K562 (cell line): Measurements from ENCODE around the gene CSKMT. TPM values are rescaled to one million over a fixed set of nuclear protein-coding genes. Genes with fewer than 3 reads are reported as not detected.
A peak's percentile ranks its signal among the peaks of the same experiment; 100 is the strongest.

Experiments used
- ATAC-seq: fragments of 200-7000 bp; cut with Tn5 transposase; 3 replicates; pipeline ENCODE4 v1.9.1; 2020; ENCODE audit warnings: moderate library complexity
- BruUV-seq: library from RNA; stranded (reverse); fragments of 400-500 nt; replicated peaks from 2 replicates; lab custom pipeline; 2021; lab: Mats Ljungman, UMichigan
- CTCF ChIA-PET: fragments of 300-600 bp; formaldehyde crosslinking; extraction: SDS; loops from one replicate; lab custom pipeline; 2021; ENCODE audit warnings: low intra/inter-chr PET ratio; lab: Yijun Ruan, JAX
- POLR2A ChIA-PET: fragments of 300-600, 350-650 bp; sonication (Branson Sonifier 250); formaldehyde crosslinking; extraction: SDS; loops from one replicate; lab custom pipeline; 2021; ENCODE audit warnings: antibody characterized with exemption, inconsistent platforms; lab: Yijun Ruan, JAX
- DNase-seq, 4 experiments: peaks; one replicate each; pipeline versions ENCODE4 v3.0.0 to v3.0.0-alpha.2; 2011 to 2018; ENCODE audit warnings: low spot score in 3 of 4, mixed read lengths in 3 of 4; ENCODE audit errors: extremely low read depth in 1 of 4
- FAIRE-seq: peaks from 2 replicates; lab custom pipeline; 2011; peaks lifted over from hg19 to GRCh38; lab: Jason Lieb, UNC
- H2AFZ ChIP-seq: 2 replicates; pipeline ENCODE4 v1.6.0; 2011; ENCODE audit warnings: low read depth, low read length, control low read depth, inconsistent platforms
- H3K27ac ChIP-seq: fragments of 200-600 bp; 3 replicates; pipeline ENCODE4 v1.8.0; 2011; ENCODE audit warnings: low read depth, mild to moderate bottlenecking, control low read depth, inconsistent platforms, low read length, moderate library complexity, mixed read lengths; ENCODE audit errors: extremely low read depth
- H3K27me3 ChIP-seq, 2 experiments: fragments of 300-600 bp in 1 of 2; 2 replicates in 1 of 2; 3 replicates in 1 of 2; pipeline versions ENCODE4 v1.6.0 to v1.8.0; 2011; ENCODE audit warnings: inconsistent platforms in 2 of 2, low read length in 2 of 2, mild to moderate bottlenecking in 1 of 2, mixed read lengths in 1 of 2, moderate library complexity in 1 of 2; ENCODE audit not compliant: control insufficient read depth in 2 of 2, insufficient read depth in 2 of 2
- H3K36me3 ChIP-seq: fragments of 300-600 bp; 3 replicates; pipeline ENCODE4 v1.8.0; 2011; ENCODE audit warnings: mild to moderate bottlenecking, low read length, inconsistent platforms; ENCODE audit not compliant: control insufficient read depth, insufficient read depth
- H3K4me1 ChIP-seq, 2 experiments: fragments of 200-600 bp in 1 of 2; replicated peaks in 1 of 2; 2 replicates in 1 of 2; 3 replicates in 1 of 2; pipeline versions ENCODE4 v1.5.1 to v1.8.0; 2011; ENCODE audit warnings: inconsistent platforms in 2 of 2, low read length in 2 of 2, mild to moderate bottlenecking in 1 of 2, mixed read lengths in 1 of 2, moderate library complexity in 1 of 2; ENCODE audit not compliant: control insufficient read depth in 2 of 2, insufficient read depth in 2 of 2
- H3K4me2 ChIP-seq: 2 replicates; pipeline ENCODE4 v1.6.1; 2011; ENCODE audit warnings: low read length, control low read depth, inconsistent platforms, mixed read lengths; ENCODE audit not compliant: insufficient read depth
- H3K4me3 ChIP-seq: fragments of 200-600 bp; sonication (generic), shearing (Covaris generic); 2 replicates; pipeline ENCODE4 v1.5.1; 2016; ENCODE audit warnings: control low read depth, inconsistent platforms
- H3K79me2 ChIP-seq: fragments of 200-600 bp; 3 replicates; pipeline ENCODE4 v1.8.0; 2011; ENCODE audit warnings: low read length, inconsistent platforms; ENCODE audit not compliant: control insufficient read depth, insufficient read depth
- H3K9ac ChIP-seq, 2 experiments: 2 replicates each; pipeline versions ENCODE4 v1.6.0 to v1.6.1; 2011; ENCODE audit warnings: low read depth in 2 of 2, low read length in 2 of 2, control low read depth in 1 of 2, inconsistent platforms in 1 of 2, mild to moderate bottlenecking in 1 of 2, mixed read lengths in 1 of 2; ENCODE audit not compliant: insufficient read depth in 1 of 2
- H3K9me1 ChIP-seq: one replicate; pipeline ENCODE4 v1.6.0; 2011; ENCODE audit warnings: inconsistent platforms, mild to moderate bottlenecking, low read length, moderate library complexity; ENCODE audit not compliant: control insufficient read depth, insufficient read depth
- H3K9me3 ChIP-seq: replicated peaks from 2 replicates; pipeline ENCODE4 v1.5.1; 2011; ENCODE audit warnings: low read depth, low read length, inconsistent platforms; ENCODE audit not compliant: control insufficient read depth, insufficient read depth
- H4K20me1 ChIP-seq: replicated peaks from 2 replicates; pipeline ENCODE4 v1.6.1; 2011; ENCODE audit warnings: low read length, inconsistent platforms, mixed read lengths; ENCODE audit not compliant: control insufficient read depth, insufficient read depth
- ATF1 ChIP-seq, 2 experiments: fragments of 450-650 bp in 1 of 2; IDR thresholded peaks; 2 replicates each; pipeline ENCODE4 v1.6.1; 2016; ENCODE audit warnings: missing compliant biosample characterization in 1 of 2, missing genetic modification characterization in 1 of 2
- ETV1 ChIP-seq: fragments of 450-650 bp; conservative IDR thresholded peaks from 2 replicates; pipeline ENCODE4 v1.6.1; 2016; ENCODE audit warnings: missing genetic modification characterization, control low read depth, low read depth, missing compliant biosample characterization
- ZNF324 ChIP-seq: fragments of 250-450 bp; sonication (Bioruptor Pico); IDR thresholded peaks from 2 replicates; pipeline ENCODE4 v1.4.0; 2020; ENCODE audit warnings: mild to moderate bottlenecking
- ZNF431 ChIP-seq: sonication (generic); formaldehyde crosslinking; IDR thresholded peaks from 2 replicates; pipeline ENCODE4 v1.8.0; 2022; ENCODE audit warnings: mild to moderate bottlenecking, missing genetic modification reagents
- WGBS: fragments of 100-300 bp; shearing (Covaris generic); methylation state at CpG from one replicate; pipeline ENCODE4 v1.1.6; 2016; ENCODE audit warnings: low coverage, mixed read lengths; ENCODE audit not compliant: insufficient coverage; ENCODE audit errors: missing lambda C conversion rate; 5-methylcytosine and 5-hydroxymethylcytosine counted together
- in situ Hi-C: fragments of 300-500 bp; cut with MboI; formaldehyde crosslinking; loops from 4 replicates; pipeline ENCODE4 v1.15.0; 2018; ENCODE audit warnings: inconsistent platforms, mixed read lengths
- intact Hi-C: fragments of 100-400 bp; cut with micrococcal nuclease; formaldehyde crosslinking; loops from 2 replicates; pipeline ENCODE4 v1.14.2; 2022
- polyA plus RNA-seq, 8 experiments: library from polyadenylated mRNA; depleted of rRNA in 4 of 8; stranded (reverse) in 5 of 8; unstranded in 3 of 8; fragments of >200 nt; fragmentation: Nextera tagmentation in 2 of 8; fragmentation: Illumina TruSeq in 1 of 8; extraction: Ambion mirVana in 2 of 8; extraction: Trizol in 1 of 8; gene quantifications; 2 replicates each; pipeline versions ENCODE4 v1.2.1 to v1.2.3, GENCODE V29; 2011 to 2014; ENCODE audit warnings: inconsistent platforms in 1 of 8, missing spikeins in 1 of 8
- total RNA-seq, 7 experiments: library from RNA; depleted of rRNA in 6 of 7; stranded (reverse); fragments of >200 nt in 6 of 7; fragmentation: Illumina TruSeq in 2 of 7; extraction: Trizol in 2 of 7; gene quantifications; 2 replicates each; pipeline versions ENCODE4 v1.2.1 to v1.2.3, GENCODE V29; 2011 to 2021; ENCODE audit warnings: low replicate concordance in 1 of 7
- TF ChIP-seq, protein P1 (sequence below): fragments of 250-450 bp; sonication (Bioruptor Pico); IDR thresholded peaks from 2 replicates; pipeline ENCODE4 v1.9.0; 2021; ENCODE audit warnings: mild to moderate bottlenecking, inconsistent platforms
- TF ChIP-seq, protein P2 (sequence below): fragments of 250-450 bp; sonication (Bioruptor Pico); IDR thresholded peaks from 2 replicates; pipeline ENCODE4 v1.5.0; 2020; ENCODE audit warnings: mild to moderate bottlenecking
- TF ChIP-seq, protein P3 (sequence below): fragments of 450-650 bp; formaldehyde crosslinking; conservative IDR thresholded peaks from 2 replicates; pipeline ENCODE4 v1.4.0; 2022; ENCODE audit warnings: mild to moderate bottlenecking, missing genetic modification characterization
- TF ChIP-seq, protein P4 (sequence below), 2 experiments: fragments of 450-650 bp in 1 of 2; IDR thresholded peaks; 2 replicates each; pipeline ENCODE4 v1.6.1; 2011 to 2017; ENCODE audit warnings: low read depth in 2 of 2, antibody characterized with exemption in 1 of 2, borderline replicate concordance in 1 of 2, low read length in 1 of 2, mild to moderate bottlenecking in 1 of 2, mixed read lengths in 1 of 2; ENCODE audit not compliant: control insufficient read depth in 1 of 2

Gene CSKMT
- total and polyA plus RNA-seq, 9 of the 15 experiments (the other 6 are each of a cell fraction or from before 2014, with no cell fraction given): 10.3 to 108 (median 27.2) TPM

DNA sequence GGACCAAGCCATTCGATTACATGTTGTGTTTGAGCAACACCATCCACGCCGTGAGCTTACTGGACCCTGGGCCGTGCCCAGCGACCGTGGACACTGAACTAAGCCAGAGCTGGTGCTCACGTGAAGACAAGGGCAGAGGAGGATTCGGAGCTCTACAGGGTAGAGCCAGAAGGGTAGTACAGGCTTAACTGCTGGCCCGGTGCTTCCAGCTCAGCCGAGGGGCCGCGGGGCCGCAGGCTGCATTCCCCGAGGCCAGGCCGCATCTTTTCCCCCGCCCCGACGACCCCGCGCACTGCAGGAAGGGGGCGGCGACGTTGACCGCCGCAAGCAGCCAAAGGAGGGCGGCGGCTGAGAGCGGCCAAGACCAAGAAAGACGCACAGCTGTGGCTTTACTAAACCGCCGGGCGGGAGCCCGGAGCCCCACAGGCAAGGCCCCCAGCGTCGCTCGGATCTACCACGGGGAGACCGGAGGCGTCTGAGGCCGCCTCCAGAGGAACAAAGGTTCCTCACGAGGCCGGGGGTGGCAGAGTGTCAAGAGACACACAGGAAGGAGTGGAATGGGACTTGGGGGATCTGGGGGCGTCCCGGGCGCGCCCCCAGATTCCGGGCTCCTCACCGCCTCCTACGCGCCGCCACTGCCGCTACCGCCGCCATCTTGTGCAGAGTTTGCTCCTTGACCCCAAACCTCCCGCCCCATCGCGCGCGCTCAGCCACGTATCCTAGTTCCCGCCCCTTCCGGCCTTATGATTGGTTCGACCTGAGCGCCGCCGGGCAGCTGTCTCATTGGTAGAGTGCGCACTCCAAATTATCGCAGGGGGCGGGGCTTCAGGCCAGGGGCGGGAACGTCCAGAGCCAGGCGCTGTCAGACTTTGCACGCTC is 18.9 kb upstream of the CSKMT start, which contains the start of gene GANAB:
TSS of gene GANAB (minus strand) at position 668 of the 879 bp plus-strand sequence. CDS start at position 654, 14 bp downstream.
- H3K27me3 ChIP-seq: no peaks in the 10 kb centered on the region
- ChIA-PET CTCF (interaction anchor here (0.6 to 1.1 kb wide), 2 partner anchors 33 to 35 kb away, joined by 3 to 4 read pairs; partner anchors contain the start of gene ROM1), POLR2A (interaction anchor here (0.5 to 4.5 kb wide), 18 partner anchors 9 to 253 kb away, joined by 3 to 83 read pairs (median 4); partner anchors contain the start of genes B3GAT3, BSCL2, C11orf98 and CSKMT)
- peak within 1 kb of the TSS; percentile 62 for H2AFZ ChIP-seq
- BruUV-seq: TSS peak; percentile 50
- H3K36me3 ChIP-seq: peaks cover 69% of the 10 kb centered on the region
- peaks cover 20% of the 10 kb centered on the region for H4K20me1 ChIP-seq
- FAIRE-seq (peak; percentile 95), DNase-seq (peak; percentile 97 to 100 (median 98)), ATAC-seq (peak; percentile 98)
- in situ Hi-C loops (no loop called here), intact Hi-C loops (loop anchor here (1.0 to 2.0 kb wide), 3 partner anchors 19 to 47 kb away; partner anchors contain the start of genes C11orf98, CSKMT, EML3 and ROM1)
- H3K79me2 ChIP-seq: peaks cover 66% of the 10 kb centered on the region
- peaks cover 12 to 38% of the 10 kb centered on the region in 2 experiments for H3K4me1 ChIP-seq
- H3K9me1 ChIP-seq: no peaks in the 10 kb centered on the region
- H3K27ac ChIP-seq: peak within 1 kb of the TSS; percentile 96
- H3K4me2 ChIP-seq: peak within 1 kb of the TSS; percentile 99
- WGBS: under 1% methylated on average over 57 of the region's 73 CpGs
- H3K4me3 ChIP-seq: peak within 1 kb of the TSS; percentile 97
- H3K9ac ChIP-seq: peak within 1 kb of the TSS; percentile 97 to 99
- H3K9me3 ChIP-seq: no peaks in the 10 kb centered on the region
- TF ChIP-seq ETV1 (tag) (no peak), ZNF324 (no peak), ATF1 (CRISPR knock-in tag; IDR thresholded peaks at IDR 0.05) (no peak), ATF1 (tag; IDR thresholded peaks at IDR 0.05) (peak; percentile 92), ZNF431 (no peak)
- TF ChIP-seq, protein P1, sequence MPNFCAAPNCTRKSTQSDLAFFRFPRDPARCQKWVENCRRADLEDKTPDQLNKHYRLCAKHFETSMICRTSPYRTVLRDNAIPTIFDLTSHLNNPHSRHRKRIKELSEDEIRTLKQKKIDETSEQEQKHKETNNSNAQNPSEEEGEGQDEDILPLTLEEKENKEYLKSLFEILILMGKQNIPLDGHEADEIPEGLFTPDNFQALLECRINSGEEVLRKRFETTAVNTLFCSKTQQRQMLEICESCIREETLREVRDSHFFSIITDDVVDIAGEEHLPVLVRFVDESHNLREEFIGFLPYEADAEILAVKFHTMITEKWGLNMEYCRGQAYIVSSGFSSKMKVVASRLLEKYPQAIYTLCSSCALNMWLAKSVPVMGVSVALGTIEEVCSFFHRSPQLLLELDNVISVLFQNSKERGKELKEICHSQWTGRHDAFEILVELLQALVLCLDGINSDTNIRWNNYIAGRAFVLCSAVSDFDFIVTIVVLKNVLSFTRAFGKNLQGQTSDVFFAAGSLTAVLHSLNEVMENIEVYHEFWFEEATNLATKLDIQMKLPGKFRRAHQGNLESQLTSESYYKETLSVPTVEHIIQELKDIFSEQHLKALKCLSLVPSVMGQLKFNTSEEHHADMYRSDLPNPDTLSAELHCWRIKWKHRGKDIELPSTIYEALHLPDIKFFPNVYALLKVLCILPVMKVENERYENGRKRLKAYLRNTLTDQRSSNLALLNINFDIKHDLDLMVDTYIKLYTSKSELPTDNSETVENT (CRISPR knock-in tag): peak; percentile 75; the same call in 1 of the 2 replicates
- TF ChIP-seq, protein P2, sequence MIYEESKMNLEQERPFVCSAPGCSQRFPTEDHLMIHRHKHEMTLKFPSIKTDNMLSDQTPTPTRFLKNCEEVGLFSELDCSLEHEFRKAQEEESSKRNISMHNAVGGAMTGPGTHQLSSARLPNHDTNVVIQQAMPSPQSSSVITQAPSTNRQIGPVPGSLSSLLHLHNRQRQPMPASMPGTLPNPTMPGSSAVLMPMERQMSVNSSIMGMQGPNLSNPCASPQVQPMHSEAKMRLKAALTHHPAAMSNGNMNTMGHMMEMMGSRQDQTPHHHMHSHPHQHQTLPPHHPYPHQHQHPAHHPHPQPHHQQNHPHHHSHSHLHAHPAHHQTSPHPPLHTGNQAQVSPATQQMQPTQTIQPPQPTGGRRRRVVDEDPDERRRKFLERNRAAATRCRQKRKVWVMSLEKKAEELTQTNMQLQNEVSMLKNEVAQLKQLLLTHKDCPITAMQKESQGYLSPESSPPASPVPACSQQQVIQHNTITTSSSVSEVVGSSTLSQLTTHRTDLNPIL (CRISPR knock-in tag): no peak
- TF ChIP-seq, protein P3, sequence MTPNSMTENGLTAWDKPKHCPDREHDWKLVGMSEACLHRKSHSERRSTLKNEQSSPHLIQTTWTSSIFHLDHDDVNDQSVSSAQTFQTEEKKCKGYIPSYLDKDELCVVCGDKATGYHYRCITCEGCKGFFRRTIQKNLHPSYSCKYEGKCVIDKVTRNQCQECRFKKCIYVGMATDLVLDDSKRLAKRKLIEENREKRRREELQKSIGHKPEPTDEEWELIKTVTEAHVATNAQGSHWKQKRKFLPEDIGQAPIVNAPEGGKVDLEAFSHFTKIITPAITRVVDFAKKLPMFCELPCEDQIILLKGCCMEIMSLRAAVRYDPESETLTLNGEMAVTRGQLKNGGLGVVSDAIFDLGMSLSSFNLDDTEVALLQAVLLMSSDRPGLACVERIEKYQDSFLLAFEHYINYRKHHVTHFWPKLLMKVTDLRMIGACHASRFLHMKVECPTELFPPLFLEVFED (CRISPR knock-in tag): no peak
- TF ChIP-seq, protein P4, sequence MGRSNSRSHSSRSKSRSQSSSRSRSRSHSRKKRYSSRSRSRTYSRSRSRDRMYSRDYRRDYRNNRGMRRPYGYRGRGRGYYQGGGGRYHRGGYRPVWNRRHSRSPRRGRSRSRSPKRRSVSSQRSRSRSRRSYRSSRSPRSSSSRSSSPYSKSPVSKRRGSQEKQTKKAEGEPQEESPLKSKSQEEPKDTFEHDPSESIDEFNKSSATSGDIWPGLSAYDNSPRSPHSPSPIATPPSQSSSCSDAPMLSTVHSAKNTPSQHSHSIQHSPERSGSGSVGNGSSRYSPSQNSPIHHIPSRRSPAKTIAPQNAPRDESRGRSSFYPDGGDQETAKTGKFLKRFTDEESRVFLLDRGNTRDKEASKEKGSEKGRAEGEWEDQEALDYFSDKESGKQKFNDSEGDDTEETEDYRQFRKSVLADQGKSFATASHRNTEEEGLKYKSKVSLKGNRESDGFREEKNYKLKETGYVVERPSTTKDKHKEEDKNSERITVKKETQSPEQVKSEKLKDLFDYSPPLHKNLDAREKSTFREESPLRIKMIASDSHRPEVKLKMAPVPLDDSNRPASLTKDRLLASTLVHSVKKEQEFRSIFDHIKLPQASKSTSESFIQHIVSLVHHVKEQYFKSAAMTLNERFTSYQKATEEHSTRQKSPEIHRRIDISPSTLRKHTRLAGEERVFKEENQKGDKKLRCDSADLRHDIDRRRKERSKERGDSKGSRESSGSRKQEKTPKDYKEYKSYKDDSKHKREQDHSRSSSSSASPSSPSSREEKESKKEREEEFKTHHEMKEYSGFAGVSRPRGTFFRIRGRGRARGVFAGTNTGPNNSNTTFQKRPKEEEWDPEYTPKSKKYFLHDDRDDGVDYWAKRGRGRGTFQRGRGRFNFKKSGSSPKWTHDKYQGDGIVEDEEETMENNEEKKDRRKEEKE (IDR thresholded peaks at IDR 0.05; ENCODE audit: borderline replicate concordance in 1 of 2, control insufficient read depth in 1 of 2, low read depth in 2 of 2, low read length in 1 of 2): no peak
